ENCODE measurements around the gene PTPRQ.
"Not testable (repeated sequence)": the region's sequence is repeated elsewhere in the genome, so short reads cannot be mapped to it uniquely, and the experiment has no call there.

Gene PTPRQ

GRCh38 chr12:80443974-80444666 lies at the start of gene PTPRQ:
PTPRQ (plus strand) TSS chr12:80444235; CDS start chr12:80444346, 111 bp downstream.
- DNase-seq, result peak; percentile 24

DNA sequence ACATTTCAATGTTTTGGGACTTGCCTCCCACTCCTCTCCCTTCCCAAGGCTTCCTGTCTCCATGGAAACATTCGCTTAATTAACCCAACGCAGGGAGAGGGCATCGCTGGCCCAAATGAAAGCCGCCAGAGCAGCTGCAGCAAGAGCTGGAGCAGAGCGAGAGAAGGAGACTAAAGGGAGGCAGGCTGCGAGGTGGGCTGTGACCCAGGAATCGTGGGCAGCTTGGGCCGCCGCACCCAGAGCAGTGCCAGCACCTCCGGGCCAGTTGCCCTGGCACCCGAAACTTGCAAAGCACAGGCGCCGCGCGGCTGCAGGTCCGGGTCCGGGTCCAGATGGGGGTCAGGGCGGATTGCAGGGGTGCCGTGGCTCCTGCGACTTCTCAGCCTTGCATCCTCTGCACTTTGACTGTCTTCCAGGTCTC lies 43.5 kb upstream of the PTPRQ start:
- no peak for DNase-seq

DNA sequence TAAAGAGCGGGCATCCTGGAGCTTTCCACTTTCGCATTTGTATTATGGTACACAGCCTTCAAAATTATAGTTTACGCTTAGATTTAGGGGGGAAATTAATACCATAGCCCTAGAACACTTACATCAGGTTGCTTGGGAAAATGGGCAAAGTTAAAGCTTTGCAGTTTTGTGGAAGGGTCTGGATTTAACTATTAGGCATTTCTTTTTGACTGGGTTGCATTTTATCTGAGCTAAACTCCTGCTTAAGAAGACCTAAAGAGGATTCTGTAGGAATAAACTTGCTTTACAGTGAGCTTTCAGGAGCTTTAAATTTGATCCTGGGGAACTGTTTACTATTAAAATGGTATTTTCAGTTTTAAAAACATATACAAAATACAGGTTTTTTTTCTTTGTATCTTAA lies 42.8 kb upstream of the PTPRQ start:
- DNase-seq, result no peak

GRCh38 chr12:80404629-80405028 lies 39.4 kb upstream of the PTPRQ start:
- no peak for DNase-seq

DNA sequence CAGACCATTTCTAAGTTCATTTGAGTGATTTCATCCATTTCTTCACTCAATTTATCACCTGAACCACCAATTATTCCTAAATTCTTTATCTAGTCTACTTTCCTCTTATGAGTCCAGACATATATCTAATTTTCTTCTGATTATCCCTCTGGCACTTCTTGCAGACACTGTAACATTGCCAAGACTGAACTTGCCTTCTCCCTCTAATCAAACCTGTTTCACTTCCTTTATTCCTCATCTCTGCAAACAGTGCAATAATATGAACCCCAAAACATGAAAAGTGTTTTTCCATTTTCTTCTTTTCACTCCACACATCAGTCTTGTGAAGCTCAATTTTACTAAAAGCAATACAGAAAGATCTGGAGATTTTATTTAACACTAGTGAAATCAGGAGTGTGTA lies 37.8 kb upstream of the PTPRQ start:
- DNase-seq, result no peak

GRCh38 chr12:80411787-80412186 lies 32.2 kb upstream of the PTPRQ start:
- no peak for DNase-seq

DNA sequence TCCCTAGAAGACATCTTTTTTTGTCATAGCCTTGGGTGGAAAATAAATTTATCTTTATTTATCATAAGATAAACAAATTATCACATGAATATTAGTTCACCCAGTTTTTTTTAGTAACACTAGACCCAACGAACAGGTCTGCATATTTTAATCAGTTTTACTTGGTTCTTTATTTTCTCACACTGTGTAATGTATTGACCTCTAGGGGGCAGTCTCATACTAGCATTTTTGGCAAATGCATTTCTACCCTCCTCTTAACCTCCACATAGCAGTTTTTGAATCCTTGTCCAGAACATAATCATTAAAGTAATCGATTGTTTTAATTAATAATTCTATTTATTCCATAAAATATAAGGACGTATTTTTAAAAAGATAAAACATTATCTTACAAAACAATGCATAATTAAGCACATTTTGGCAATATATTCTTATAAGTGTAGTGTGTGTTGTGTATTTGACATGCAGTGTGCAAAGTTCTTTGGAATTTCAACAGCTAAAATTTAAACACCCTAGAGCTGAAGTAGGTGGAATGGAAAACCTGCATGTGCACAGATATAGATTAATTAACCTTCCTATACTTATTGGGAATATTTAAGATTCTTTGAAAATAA lies 31.6 kb upstream of the PTPRQ start:
- DNase-seq, result peak; percentile 69

DNA sequence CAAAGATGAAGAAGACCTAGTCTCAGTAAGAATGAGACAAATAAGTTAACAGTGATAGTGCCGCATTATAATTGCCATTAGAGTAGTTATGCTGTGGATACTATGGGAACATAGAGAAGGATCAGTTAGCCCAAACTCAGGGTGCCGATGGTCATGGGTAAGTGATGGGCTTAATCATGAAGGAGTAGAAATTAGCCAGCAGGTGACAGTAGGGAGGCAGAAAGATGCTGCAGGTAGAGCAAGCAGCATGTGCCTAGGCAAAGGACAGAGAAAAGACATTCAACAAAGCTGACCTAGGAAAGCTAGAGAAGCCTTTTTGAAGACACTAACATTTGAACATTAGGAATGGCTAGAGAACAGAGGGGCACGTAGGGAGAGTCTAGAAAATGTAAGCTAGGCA lies 30.6 kb upstream of the PTPRQ start:
- no peak for DNase-seq

- DNase-seq, result no peak
Measured at GRCh38 chr12:80415466-80415865, 28.6 kb upstream of the PTPRQ start.

DNA sequence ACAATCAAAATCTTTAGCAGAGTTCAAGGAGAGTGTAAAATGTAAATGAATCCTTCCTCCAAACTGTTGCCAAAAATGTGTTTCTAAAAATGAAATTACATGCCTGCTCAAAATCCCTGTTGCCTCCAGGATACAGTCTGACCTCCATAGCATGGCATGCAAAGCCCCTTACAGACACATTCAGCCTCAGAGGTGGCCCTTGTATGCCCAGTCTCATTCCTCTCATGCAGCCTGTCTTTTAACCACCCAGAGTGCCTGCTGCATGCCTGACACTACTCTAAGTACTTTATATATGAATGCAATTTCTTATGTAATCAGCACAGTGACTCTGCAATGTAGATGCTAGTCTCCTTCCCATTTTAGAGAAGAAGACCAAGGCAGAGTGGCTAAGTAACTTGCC lies 24.4 kb upstream of the PTPRQ start:
- DNase-seq, result no peak

- DNase-seq, result no peak
Measured at GRCh38 chr12:80420075-80420474, 24.0 kb upstream of the PTPRQ start.

DNA sequence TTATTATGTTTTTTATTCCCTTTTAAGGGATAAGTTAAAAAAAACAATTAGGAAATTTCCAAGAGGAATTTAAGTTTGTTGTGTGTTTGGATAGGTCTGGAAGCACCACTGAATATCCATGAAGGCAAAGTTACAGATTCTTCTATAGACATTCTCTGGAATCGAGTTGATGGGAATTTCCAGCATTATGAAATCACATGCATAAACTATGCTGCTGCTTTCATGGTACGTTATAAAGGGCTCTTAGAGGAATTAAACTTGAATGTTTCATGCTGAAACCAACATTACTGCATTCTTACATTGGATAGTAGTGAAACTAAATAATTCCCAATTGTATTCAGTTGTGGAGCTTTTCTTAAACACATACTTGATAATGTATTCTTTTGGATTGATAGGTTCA lies 21.5 kb upstream of the PTPRQ start:
- DNase-seq, result no peak

DNA sequence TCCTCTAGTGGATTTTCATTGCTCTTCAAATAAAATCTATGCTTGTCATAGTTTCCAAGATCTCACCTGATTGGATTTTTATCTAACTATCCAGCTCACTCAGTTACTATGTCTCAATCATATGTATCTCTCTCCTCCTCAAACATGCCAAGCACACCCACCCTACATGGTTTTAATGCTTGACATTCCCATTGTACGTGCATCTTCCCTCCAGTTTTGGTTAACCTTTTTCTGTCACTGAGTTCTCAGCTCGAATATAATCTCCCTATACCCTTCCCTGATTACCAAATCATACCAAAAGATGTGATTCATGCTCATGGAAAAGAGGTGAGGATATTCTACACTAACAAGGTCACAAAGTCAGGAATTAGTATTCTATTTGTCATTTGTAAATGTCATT lies 12.0 kb upstream of the PTPRQ start:
- DNase-seq, result no peak

DNA sequence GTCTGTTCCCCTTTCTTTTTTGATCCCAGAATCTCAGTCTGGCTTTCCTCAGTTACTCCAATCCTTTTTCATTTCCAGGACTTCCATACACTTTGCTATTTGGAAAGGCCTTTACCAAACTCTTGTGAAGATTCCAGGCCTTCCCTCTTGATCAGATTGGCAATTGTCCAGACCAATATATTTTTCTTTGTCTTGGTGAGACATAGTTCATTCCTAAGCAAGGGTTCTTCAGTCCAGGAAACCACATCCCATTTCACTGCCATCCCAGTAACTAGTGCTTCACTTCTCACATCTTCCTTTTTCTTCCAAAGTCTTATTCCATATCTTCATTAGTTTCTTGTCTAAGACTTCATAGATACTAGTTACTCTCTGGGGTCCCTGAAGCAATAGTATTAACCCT lies 2.1 kb upstream of the PTPRQ start:
- DNase-seq, result no peak

GRCh38 chr12:80442426-80443222 lies 1.4 kb upstream of the PTPRQ start:
- peak; percentile 36 for DNase-seq

DNA sequence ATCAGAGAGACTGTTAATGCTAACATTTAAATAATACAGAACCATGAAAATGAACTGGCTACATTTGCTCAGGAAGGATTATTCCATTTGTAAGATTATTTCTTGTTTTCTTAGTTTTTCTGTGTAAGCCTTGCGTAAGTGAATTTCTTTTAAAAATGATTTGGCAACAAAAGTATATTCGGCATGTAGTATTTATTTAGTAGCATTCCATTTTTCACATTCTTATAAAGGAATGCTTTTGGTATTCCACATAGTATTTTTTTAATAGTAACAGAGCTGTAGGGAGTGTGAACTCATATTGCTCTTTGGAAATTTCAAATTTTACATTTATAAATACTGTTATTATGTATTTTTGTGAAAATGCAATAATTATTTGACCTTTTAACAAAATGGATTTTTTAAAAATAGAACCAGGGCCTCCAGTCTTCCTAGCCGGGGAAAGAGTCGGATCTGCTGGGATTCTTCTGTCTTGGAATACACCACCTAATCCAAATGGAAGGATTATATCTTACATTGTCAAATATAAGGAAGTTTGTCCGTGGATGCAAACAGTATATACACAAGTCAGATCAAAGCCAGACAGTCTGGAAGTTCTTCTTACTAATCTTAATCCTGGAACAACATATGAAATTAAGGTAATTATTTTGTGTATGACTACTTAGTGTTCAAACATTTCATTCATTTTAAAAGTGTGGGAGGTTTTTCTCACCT lies 1.2 kb downstream of the PTPRQ start:
- DNase-seq, result no peak

GRCh38 chr12:80456513-80456912 lies 12.5 kb downstream of the PTPRQ start:
- no peak for DNase-seq

DNA sequence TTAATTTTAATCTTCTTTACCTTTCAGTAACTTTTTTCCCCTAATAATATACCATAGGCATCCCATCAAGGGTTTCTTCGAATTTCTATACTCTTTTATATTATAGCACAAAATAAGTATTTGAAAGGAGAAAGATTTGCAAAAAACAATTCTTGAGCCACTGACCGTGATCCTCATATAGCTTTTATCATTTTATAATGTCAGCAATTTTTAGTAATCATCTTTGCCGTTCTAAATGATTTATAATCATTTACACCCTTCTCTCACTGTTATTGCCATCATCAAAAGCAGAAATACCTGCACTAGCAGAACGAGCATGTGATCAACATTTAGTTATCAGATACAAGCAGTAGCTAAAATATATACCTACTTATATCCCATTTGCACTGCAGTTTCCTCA lies 16.9 kb downstream of the PTPRQ start:
- DNase-seq, result no peak

GRCh38 chr12:80461851-80462250 lies 17.8 kb downstream of the PTPRQ start:
- not testable (repeated sequence) for DNase-seq

GRCh38 chr12:80469681-80470080 lies 25.6 kb downstream of the PTPRQ start:
- DNase-seq, result no peak

GRCh38 chr12:80470403-80470802 lies 26.4 kb downstream of the PTPRQ start:
- DNase-seq, result no peak

DNA sequence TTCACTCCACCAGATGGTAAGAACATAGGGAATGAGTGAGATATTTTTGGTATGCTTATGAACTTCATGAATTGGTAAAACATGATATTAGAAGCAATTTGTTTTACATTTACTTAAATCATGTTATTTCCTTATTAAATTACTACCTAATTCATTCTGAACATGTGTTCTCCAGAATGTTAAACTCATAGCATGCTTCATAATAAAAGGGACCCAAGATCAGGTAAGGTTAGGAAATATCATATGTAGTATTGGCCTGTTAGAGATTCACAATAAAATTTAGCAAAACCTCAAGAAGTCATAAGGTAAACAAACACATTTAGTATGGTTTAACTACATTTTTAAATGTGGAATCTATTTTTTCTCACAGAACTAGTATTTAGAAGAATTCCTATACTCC lies 28.2 kb downstream of the PTPRQ start:
- no peak for DNase-seq

DNA sequence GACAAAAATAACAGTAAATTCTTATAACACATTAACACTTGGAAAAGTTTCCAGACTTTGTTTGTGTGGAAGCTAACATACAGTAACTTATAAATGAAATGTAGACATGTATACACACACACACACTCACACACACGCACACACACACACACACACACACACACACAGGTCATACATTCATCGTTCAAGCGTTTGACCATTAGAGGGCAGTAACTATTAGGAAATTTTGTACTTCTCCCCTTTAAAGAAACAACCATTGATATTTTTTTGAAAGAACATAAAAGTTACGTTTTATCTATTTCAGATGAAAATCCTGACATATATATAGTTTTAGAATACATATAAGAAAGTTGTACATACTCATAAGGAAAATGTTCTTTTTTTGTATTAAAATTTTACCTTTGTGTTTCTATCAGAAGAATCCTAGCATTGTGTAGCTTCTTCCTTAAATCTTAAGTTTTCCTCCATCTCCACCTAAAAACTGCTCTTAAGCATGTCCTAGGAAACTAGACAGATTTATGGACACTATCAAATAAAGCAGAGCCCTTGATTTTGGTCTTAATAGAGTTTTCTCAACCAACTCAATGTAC lies 29.0 kb downstream of the PTPRQ start:
- peak; percentile 64 for DNase-seq

All from NCI-H2171 treated with DMSO at 0.1 percent for 48 hours (cell line).